Measurements from ENCODE around the gene POLRMT.

POLRMT gene

GRCh38 chr19:648305-648704 is 15.0 kb upstream of the POLRMT start:
- H3K4me3 ChIP-seq (ENCODE audit: low read depth, low read length) = no peak overlapping the region

GRCh38 chr19:647566-648284 is 14.4 kb upstream of the POLRMT start:
- H3K4me3 ChIP-seq (ENCODE audit: low read depth, low read length) = no peak overlapping the region

DNA sequence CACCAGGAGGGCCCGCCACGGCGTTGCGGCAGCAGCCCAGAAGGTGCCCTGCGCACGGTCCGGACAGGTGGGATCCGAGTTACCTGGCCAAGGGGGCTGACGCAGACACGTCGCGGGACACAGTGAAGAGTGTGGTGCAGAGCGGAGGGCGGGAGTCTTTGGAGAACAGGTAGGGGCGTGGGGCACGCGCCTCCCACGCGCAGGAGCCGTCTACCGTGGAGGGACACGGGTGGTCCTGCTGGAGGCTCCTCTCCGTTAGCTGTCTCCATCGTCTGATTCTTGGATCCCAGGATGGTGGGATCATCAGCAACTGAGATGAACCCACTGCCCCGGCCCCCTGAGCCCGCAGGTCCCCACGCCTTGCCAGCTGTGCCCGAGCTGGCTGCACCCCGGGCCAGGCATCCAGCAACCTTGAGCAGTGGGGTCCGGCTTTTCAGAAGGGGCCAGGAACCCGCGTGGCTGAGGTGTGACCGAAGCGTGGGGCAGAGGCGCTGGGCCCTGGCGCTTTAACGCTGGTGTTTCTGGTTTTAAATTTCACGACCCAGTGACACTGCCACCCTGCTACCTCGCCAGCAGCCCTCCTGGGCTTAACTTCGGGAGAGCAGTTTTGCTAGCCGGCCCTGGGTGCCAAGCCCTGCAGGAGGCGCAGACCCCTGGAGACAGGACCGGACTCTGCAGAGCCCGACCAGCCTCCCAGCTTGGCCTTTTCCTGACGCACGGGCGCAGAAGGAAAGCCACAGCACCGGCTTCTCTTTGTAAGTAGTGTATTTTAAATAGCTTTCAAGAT is 13.6 kb upstream of the POLRMT start:
- H3K4me3 ChIP-seq (ENCODE audit: low read depth, low read length) = no peak overlapping the region

- no peak overlapping the region for H3K4me3 ChIP-seq (ENCODE audit: low read depth, low read length)
These were observed 12.8 kb upstream of the POLRMT start for GRCh38 chr19:645912-646778.

GRCh38 chr19:644789-645188 is 11.5 kb upstream of the POLRMT start:
- H3K4me3 ChIP-seq (ENCODE audit: low read depth, low read length) = no peak overlapping the region

- H3K4me3 ChIP-seq (ENCODE audit: low read depth, low read length) = no peak overlapping the region
These were observed 11.0 kb upstream of the POLRMT start for GRCh38 chr19:644363-644762.

DNA sequence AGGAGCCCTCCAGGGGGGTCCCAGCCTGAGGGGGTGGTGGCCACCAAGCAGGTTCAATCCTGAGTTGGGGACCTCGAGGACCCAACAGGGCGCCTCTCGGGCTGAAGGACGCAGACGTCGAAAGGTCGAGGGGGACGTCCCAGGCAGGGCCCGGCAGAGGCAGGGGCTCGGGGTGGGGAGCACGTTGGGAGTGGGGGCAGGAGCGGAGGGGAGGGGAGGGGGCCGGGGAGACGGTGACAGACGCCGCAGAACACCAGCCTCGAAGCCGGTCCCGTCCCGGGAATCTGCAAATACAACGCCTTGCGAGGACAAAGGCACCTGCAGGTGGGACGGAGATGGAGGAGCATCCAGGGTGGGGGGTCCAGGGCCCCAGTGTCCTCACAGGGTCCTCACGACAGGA is 10.4 kb upstream of the POLRMT start:
- H3K4me3 ChIP-seq (ENCODE audit: low read depth, low read length) = no peak overlapping the region

GRCh38 chr19:642767-643727 is 9.7 kb upstream of the POLRMT start:
- H3K4me3 ChIP-seq (ENCODE audit: low read depth, low read length) = no peak overlapping the region

GRCh38 chr19:641702-642101 is 8.4 kb upstream of the POLRMT start:
- H3K4me3 ChIP-seq (ENCODE audit: low read depth, low read length) = no peak overlapping the region

GRCh38 chr19:640606-641189 is 7.4 kb upstream of the POLRMT start:
- no peak overlapping the region for H3K4me3 ChIP-seq (ENCODE audit: low read depth, low read length)

DNA sequence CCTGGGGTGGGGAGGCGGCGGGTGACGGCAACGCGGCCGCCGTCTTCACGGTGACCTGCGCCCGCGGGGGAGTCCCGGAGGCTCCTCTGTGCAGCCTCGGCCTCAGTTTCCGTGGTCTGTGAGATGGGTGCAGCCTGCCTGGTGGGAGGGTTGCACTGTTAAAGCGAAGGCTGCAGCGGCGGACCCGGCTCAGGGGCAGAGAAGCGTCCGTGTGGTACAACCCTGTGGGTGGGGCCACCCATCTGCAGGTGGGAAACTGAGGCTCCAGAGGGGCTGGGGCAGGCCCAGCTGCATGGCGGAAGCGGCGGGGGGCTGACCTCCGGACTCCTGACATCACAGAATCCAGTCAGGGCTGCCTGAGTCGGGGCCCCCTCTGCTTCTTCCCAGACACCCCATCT is 6.8 kb upstream of the POLRMT start:
- peak overlapping the region; percentile 27 for H3K4me3 ChIP-seq (ENCODE audit: low read depth, low read length)

- peak within 1 kb of the TSS; percentile 27 for H3K4me3 ChIP-seq (ENCODE audit: low read depth, low read length)
These were observed 6.2 kb upstream of the POLRMT start, which contains the start of gene FGF22 for GRCh38 chr19:639253-640160. Gene FGF22 (plus strand): TSS chr19:639879. CDS start chr19:639926, 47 bp downstream.

- H3K4me3 ChIP-seq (ENCODE audit: low read depth, low read length) = no peak overlapping the region
These were observed 5.5 kb upstream of the POLRMT start for GRCh38 chr19:638906-639252.

GRCh38 chr19:634975-635652 is 1.8 kb upstream of the POLRMT start:
- H3K4me3 ChIP-seq (ENCODE audit: low read depth, low read length) = no peak overlapping the region

DNA sequence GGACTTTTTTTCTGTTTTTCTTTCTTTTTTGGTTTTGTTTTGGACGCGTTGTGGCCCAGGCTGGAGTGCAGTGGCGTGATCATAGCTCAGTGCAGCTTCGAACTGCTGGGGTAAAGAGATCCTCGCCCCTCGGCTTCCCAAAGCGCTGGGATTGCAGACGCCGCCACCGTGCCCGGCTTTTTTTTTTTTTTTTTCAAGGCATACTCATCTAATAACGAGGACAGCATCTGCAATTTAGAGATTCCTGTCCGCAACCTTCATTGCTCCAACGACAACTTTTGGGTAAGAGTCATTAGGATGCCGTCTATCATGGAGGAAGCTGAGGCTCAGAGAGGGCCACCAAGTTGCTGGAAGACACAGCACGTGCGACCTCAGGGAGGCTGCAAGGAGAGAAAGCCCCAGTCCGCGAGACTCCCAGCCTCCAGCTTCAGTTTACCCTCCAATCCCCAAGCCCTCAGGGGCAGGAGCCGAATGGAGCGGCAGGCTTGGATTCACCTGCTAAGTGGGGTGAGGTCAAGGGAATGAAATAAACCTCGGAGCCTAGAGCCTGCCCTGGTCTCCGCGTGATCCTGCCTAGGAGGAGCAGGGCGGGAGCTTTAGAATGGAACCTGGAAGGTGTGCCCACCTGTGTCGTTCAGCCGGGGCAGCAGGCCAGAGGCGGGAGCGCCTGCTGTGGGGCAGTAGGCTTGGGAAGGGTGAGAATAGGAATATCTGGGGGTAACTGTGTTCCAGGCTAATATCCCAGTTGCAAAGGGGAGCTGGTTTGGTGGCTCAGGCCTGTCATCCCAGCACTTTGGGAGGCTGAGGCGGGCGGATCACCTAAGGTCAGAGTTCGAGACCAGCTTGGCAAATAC is 676 bp upstream of the POLRMT start:
- H3K4me3 ChIP-seq (ENCODE audit: low read depth, low read length) = peak overlapping the region; percentile 92

GRCh38 chr19:632579-633067 is 714 bp downstream of the POLRMT start:
- peak overlapping the region; percentile 92 for H3K4me3 ChIP-seq (ENCODE audit: low read depth, low read length)

Data from iPS-11a (cell line).